SW 1271 (cell line): Measurements from ENCODE around the gene HS6ST2.
"Not testable (repeated sequence)": the region's sequence is repeated elsewhere in the genome, so short reads cannot be mapped to it uniquely, and the experiment has no call there.

Experiments
- DNase-seq, 2 experiments: peaks; one replicate each; lab custom pipeline; 2025; lab: John Stamatoyannopoulos, UW

Gene HS6ST2

DNA sequence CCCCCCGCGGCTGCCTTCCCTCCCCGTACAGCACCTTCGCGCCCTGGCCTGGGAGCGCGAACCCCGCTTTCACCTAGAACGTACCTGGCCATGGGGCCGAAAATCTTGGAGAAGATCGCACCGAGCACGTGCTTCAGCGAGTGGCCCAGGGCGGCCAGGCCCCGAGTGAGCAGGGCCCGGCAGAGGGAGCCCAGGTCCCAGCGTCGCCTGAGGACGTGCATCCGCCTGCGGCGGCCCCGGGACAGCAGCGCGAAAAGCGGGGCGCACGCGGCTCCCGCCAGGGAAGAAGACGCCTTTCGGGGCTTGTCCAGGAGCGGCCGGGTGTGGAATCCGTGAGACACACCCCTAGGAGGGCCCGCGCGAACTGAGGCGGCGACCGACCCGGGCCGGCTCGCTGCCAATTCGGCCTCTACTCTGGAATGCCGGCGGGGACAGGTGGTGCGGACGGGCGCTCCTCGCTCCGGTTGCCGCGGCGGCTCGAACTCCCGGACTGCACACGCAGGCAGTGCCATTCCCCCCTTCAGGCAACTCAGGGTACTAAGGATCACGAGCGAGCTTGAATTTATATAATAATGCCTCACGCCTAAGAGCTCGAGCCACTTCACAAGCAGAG, at the start of gene HS6ST2:
Gene HS6ST2, minus strand, starts transcription at position 539 of the 613 bp plus-strand sequence.
- DNase-seq, result no peak

- no peak for DNase-seq
Measured at GRCh38 chrX:133007458-133007857, 49.0 kb upstream of the HS6ST2 start.

DNA sequence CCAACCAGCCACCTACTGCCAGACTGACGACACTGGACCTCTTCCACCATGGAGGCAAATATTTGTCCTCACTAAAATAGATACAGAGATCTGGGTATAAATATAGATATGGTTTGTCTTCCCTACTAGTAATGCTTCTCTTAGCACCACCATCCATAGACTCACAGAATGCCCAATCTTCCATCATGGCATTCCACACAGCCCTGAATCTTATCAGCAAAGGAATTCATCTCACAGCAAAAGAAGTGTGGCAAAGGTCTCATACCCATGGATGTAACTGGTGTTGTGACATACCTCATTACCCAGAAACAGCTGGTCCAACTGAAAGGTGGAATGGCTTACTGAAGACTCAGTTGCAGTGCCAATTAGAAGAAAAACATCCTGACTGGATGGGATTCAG, 47.2 kb upstream of the HS6ST2 start:
- no peak for DNase-seq

DNA sequence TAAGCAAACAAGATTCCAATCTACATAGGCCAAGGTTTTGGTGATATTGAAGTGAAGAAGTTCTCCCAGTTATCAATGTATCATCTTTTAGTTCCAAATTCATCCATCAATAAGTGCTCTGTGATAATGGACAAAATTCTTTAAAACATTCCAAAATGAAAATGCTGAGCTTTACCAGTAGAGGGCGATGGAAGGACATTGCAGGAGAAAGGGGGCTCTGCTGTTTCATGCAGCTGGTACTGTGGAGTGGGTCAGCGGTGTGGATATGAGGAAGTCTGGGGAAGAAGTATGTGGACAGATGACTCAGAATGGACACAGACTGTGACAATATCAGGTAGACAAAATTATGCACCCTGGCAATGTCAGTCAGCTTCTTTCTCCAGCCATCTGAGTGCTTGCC, 46.6 kb upstream of the HS6ST2 start:
- peak in 1 of 2 experiments; percentile 1 for DNase-seq

GRCh38 chrX:132999209-132999608, 40.8 kb upstream of the HS6ST2 start:
- no peak for DNase-seq

DNA sequence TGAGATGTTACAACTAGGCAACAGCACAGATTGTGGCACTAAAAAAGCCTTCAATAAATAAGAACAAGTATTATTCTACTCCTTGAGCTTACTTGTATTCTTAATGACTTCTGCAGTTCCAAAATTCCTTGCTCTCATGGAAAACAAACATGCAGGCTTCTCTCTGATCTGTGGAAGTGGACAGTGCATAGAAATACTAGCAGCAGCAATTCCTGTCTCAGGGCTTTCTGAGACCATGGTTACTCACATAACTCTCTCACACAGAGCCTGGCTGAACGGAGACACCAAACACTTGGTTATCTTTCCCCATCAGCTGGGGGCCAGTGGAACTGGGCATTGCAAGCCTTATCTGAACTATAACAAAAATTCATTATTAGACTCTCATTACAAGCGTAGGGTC, 32.4 kb upstream of the HS6ST2 start:
- DNase-seq, result no peak

DNA sequence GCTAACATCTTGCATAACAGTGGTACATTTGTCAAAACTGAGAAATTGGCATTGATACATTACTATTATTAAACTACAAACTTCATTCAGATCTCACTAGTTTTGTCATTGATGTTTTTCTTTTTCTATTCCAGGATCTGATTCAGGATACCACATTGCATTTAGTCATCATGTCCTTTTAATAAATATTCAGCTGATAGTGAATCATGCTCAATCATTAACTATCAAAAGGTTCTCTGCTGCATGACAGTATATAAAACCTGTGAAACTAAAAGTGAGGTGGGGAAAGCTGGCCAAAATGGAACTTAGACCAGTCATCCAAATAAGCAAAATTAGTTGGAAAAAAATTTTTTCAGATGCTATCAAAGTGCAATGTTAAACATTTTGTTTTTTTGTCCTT, 28.1 kb upstream of the HS6ST2 start:
- no peak for DNase-seq

GRCh38 chrX:132984058-132984650, 25.7 kb upstream of the HS6ST2 start:
- no peak for DNase-seq

DNA sequence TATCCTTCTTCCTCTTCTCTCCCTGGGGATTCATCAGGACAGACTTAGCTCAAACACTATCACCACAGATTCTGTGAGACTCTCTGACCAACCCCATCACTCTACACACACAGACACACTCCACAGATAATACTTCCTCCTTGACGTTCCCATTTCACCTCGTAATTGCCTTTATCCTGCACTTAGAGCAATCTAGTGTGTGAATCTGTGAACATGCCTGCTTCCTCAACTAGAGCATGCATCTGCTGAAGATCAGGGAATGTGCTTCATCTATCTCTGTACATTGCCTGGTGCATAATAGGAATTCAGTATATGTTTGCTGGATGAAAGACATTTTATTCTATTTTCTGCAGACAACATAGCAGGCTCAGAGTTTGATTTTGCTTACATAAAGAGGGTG, 25.1 kb upstream of the HS6ST2 start:
- no peak for DNase-seq

GRCh38 chrX:132980035-132980434, 21.6 kb upstream of the HS6ST2 start:
- not testable (repeated sequence) for DNase-seq

DNA sequence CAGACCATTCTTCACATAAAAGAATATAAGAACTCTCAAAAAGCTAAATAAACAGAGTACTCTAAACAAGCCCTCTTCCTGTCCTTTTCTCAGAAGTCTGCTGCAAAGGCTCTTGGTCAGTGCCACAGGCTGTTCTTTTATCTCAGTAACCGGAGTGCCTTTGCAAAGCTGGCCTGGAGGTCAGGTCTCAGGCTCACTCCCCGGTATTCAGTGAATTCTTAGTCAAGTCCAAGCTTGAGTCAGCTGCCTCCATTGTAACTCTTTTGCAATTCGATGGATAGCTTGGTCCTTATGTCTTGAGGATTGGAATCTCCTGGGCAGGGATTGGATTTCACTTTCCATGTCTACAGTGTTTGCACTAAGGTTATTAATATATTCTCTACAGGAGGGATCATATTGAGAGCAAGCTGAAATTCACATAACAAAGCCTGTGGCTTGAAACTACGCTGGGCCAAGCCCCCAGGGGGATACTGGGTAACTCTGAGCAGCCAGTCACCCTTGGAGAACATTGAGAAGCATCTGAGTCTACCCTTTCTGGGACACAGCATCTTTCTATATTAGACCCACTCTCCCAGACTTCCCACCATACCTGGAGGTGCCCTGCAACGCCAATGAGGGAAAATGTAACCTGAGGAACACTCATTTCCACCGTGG, 10.0 kb upstream of the HS6ST2 start:
- DNase-seq, result no peak

- DNase-seq, result no peak
Measured at GRCh38 chrX:132967049-132967448, 8.6 kb upstream of the HS6ST2 start.

GRCh38 chrX:132965461-132965860, 7.0 kb upstream of the HS6ST2 start:
- no peak for DNase-seq

- no peak for DNase-seq
Measured at GRCh38 chrX:132961511-132961910, 3.1 kb upstream of the HS6ST2 start.

DNA sequence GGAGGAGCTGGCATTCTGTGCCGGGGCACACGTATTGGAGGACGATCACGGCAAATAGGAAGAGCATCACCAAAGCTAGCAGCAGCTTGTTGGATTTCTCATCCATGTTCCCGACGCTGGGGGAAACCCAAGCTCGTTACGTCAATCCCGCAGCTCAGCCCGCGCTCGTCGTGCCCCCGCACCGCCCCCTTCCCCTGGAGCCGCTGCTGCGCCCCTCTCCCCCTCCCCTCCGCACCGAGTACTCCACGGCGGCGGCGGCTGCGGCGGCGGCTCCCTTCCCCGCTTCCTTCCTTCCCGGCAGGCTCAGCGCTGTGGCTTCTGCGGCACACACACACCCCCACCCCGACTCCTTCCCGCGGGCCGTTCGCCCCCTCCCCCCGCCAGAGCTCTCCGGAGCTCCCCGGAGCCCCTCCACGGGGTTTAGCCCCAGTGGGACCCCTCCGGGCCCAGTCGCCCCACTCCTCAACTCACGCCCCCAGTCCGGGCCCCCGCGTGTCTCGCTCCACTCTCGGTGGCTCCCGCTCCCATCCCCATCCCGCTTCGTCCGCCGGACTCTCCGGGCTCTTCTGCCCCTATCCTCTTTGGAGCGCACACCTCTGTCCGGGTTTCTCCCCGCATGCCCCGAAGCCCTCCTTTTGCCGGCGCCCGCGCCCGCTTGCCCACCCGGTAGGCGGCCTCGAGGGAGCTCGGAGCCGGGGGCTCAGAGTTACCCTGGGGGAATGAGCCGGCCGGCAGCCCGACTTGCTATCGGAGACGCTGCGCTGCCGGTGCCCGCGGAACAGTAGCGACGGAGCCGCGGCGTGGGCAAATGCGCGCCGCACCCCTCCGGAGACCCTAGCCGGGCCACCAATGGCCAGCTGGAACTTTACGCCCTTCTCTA, 978 bp downstream of the HS6ST2 start:
- DNase-seq, result no peak

GRCh38 chrX:132956421-132957210, 1.8 kb downstream of the HS6ST2 start:
- no peak for DNase-seq

DNA sequence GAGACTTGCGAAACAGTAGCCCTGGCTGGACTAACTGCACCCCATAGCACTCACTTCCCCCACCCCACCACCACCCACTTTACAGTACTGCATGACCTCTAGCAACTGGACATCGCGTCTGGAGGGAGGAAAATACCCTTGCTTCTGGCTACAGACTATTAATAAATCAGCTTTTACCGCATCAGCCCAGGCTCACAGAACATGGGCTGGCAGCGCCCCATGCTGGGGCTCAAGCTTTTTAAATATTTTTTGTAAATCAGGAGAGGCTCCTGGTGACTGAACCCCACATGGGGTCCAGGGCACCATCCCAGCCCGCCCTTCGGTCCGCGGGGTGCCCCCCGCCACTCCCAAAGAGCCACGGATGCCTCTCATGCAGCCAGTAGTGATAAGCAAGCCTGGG, 2.7 kb downstream of the HS6ST2 start:
- no peak for DNase-seq

DNA sequence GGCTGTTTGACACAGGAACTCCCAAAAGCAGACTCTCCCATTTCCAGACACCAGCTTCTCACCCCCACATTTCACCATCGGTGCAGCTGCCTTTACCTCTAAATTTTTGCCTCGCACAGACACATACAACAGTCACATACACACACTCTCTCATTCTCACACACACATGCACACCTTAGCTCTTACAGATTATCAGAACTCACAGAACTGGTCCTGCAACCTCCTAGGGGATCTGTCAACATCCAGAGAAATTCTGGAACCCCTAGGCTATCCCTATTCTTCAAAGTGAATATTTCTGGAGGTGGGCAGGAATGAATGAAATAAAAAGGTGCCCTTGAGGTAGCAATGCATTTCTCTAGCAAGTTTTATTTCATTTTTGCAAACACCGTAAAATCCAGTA, 4.1 kb downstream of the HS6ST2 start:
- no peak for DNase-seq

DNA sequence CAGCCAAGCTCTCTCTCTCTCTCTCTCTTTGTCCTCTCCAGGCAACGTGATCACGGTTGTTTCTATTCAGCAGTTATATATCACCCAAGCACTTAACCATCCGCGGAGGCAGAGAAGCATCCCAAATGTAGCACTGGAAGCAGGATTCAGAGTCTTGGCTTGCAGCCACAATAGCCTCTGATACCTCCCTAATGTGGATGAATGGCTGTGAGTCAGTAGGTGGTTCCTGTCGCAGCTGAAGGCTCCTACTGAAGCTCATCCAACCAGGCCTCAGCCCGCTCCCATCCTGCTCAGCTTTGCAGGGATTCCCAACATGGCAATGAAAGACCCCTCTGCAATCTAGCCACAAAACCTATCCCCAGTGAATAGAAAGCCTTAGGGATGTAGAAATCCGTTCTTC, 5.1 kb downstream of the HS6ST2 start:
- DNase-seq, result no peak

GRCh38 chrX:132948648-132949260, 9.7 kb downstream of the HS6ST2 start:
- no peak for DNase-seq

GRCh38 chrX:132945055-132945599, 13.3 kb downstream of the HS6ST2 start:
- not testable (repeated sequence) for DNase-seq
